Fibroblast of lung (primary cell): ENCODE data around the gene NOP9. TPM values are rescaled to one million over a fixed set of nuclear protein-coding genes. Genes with fewer than 3 reads are reported as not detected.

Experiments used
- DNase-seq, 2 donors: peaks; one replicate each; pipeline versions ENCODE4 v3.0.0 to v3.0.0-alpha.2; 2010; ENCODE audit warnings: low read depth in 2 of 2
- H2AFZ ChIP-seq: 2 replicates; pipeline ENCODE4 v1.5.1; 2012; ENCODE audit warnings: low read length, control low read depth, inconsistent platforms
- H3K27ac ChIP-seq: 2 replicates; pipeline ENCODE4 v1.5.1; 2011; ENCODE audit warnings: low read length, control low read depth; ENCODE audit not compliant: insufficient read depth
- H3K27me3 ChIP-seq: 2 replicates; pipeline ENCODE4 v1.5.1; 2011; ENCODE audit warnings: mild to moderate bottlenecking, low read length; ENCODE audit not compliant: control insufficient read depth, insufficient read depth
- H3K36me3 ChIP-seq: 2 replicates; pipeline ENCODE4 v1.5.1; 2011; ENCODE audit warnings: low read length; ENCODE audit not compliant: control insufficient read depth, insufficient read depth
- H3K4me1 ChIP-seq: 2 replicates; pipeline ENCODE4 v1.5.1; 2011; ENCODE audit warnings: low read length; ENCODE audit not compliant: control insufficient read depth, insufficient read depth; ENCODE audit errors: extremely low read depth
- H3K4me2 ChIP-seq: 2 replicates; pipeline ENCODE4 v1.5.1; 2011; ENCODE audit warnings: low read length, control low read depth; ENCODE audit not compliant: insufficient read depth; ENCODE audit errors: extremely low read depth
- H3K4me3 ChIP-seq, 4 experiments: fragments of 200-600 bp in 1 of 4; sonication (generic) in 1 of 4; replicated peaks in 1 of 4; 2 replicates each; pipeline ENCODE4 v1.5.1; 2011 to 2016; ENCODE audit warnings: low read length in 4 of 4, low read depth in 3 of 4, mild to moderate bottlenecking in 3 of 4, control low read depth in 2 of 4, inconsistent platforms in 1 of 4, mixed read lengths in 1 of 4; ENCODE audit not compliant: insufficient read depth in 1 of 4; ENCODE audit errors: control extremely low read depth in 1 of 4
- H3K79me2 ChIP-seq: 2 replicates; pipeline ENCODE4 v1.5.1; 2012; ENCODE audit warnings: mild to moderate bottlenecking, low read length, inconsistent platforms; ENCODE audit not compliant: control insufficient read depth, insufficient read depth
- H3K9ac ChIP-seq: 2 replicates; pipeline ENCODE4 v1.5.1; 2011; ENCODE audit warnings: mild to moderate bottlenecking, low read length, control low read depth; ENCODE audit not compliant: insufficient read depth
- H3K9me3 ChIP-seq: 2 replicates; pipeline ENCODE4 v1.5.1; 2012; ENCODE audit warnings: low read depth, low read length; ENCODE audit not compliant: control insufficient read depth, insufficient read depth
- H4K20me1 ChIP-seq: 2 replicates; pipeline ENCODE4 v1.5.1; 2011; ENCODE audit warnings: low read length; ENCODE audit not compliant: control insufficient read depth, insufficient read depth; ENCODE audit errors: extremely low read depth
- EZH2 ChIP-seq: IDR thresholded peaks from 2 replicates; pipeline ENCODE4 v1.5.1; 2012; ENCODE audit warnings: low read length, control low read depth, mild to moderate bottlenecking; ENCODE audit errors: missing control alignments
- polyA plus RNA-seq, 2 donors: library from polyadenylated mRNA; depleted of rRNA in 1 of 2; stranded (reverse) in 1 of 2; unstranded in 1 of 2; fragments of >200 nt; gene quantifications; 2 replicates each; pipeline ENCODE4 v1.2.1, GENCODE V29; 2011 to 2012; ENCODE audit warnings: missing spikeins in 1 of 2
- total RNA-seq: library from RNA; depleted of rRNA; stranded (reverse); fragments of >200 nt; gene quantifications from 2 replicates; pipeline ENCODE4 v1.2.1, GENCODE V29; 2014
- TF ChIP-seq, protein P1 (sequence below), 2 donors: IDR thresholded peaks in 1 of 2; conservative IDR thresholded peaks in 1 of 2; 1 replicate in 1 of 2; 2 replicates in 1 of 2; pipeline ENCODE4 v1.5.1; 2011 to 2012; ENCODE audit warnings: low read length in 2 of 2, control low read depth in 1 of 2, inconsistent platforms in 1 of 2, low read depth in 1 of 2, mild to moderate bottlenecking in 1 of 2

The NOP9 gene
- total and polyA plus RNA-seq, 2 donors (not counting 1 experiment from before 2014, with no cell fraction given): 8.0 to 16.2 TPM

DNA sequence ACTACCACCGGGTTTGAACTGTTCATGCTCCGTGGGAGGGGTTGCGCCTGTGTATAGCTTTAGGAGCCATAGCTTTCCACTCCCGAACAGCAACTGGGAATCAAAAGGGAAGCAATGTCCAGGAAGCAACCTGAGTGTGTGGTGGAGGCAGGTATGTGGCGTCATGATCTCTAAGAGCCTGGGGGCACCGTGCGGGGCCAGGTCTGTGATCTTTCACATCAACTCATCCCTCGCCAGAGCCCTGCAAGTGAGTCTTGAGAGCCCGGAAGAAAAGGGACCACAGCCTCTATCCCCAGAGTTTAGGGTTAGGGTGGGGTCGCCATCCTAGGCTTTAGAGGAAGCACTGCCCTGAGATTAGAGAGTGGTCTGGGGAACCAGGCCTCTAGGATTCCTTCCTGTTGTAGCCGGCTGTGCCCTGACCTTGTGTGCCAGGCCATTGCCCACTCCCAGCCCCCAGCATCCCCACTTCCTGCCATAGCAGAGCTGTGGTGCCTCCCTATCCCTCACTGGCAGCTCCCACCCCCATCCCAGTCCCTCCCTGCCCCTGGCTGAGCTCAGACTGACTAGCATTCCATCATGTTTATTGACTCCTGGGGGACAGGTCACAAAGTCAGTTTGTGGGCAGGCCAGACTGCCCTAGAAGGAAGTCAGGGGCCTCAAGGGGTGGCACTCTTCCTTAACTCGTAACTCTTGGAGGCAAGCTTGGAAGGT is 36.0 kb downstream of the NOP9 start:
- no peak for TF ChIP-seq EZH2
- TF ChIP-seq, protein P1, sequence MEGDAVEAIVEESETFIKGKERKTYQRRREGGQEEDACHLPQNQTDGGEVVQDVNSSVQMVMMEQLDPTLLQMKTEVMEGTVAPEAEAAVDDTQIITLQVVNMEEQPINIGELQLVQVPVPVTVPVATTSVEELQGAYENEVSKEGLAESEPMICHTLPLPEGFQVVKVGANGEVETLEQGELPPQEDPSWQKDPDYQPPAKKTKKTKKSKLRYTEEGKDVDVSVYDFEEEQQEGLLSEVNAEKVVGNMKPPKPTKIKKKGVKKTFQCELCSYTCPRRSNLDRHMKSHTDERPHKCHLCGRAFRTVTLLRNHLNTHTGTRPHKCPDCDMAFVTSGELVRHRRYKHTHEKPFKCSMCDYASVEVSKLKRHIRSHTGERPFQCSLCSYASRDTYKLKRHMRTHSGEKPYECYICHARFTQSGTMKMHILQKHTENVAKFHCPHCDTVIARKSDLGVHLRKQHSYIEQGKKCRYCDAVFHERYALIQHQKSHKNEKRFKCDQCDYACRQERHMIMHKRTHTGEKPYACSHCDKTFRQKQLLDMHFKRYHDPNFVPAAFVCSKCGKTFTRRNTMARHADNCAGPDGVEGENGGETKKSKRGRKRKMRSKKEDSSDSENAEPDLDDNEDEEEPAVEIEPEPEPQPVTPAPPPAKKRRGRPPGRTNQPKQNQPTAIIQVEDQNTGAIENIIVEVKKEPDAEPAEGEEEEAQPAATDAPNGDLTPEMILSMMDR (conservative IDR thresholded peaks at IDR 0.05 in 1 of 2, IDR thresholded peaks at IDR 0.05 in 1 of 2; ENCODE audit: low read depth in 1 of 2, low read length in 2 of 2): no peak
- Histone ChIP-seq H4K20me1 (no peaks in the 10 kb centered on the region), H3K27ac (no peak overlapping the region), H3K4me1 (peaks cover 2% of the 10 kb centered on the region), H3K4me2 (no peak overlapping the region), H2AFZ (no peak overlapping the region), H3K27me3 (peaks cover 40% of the 10 kb centered on the region), H3K36me3 (no peaks in the 10 kb centered on the region), H3K4me3 (no peak overlapping the region), H3K9ac (no peak overlapping the region), H3K79me2 (no peaks in the 10 kb centered on the region), H3K9me3 (no peaks in the 10 kb centered on the region)
- DNase-seq: no peak

DNA sequence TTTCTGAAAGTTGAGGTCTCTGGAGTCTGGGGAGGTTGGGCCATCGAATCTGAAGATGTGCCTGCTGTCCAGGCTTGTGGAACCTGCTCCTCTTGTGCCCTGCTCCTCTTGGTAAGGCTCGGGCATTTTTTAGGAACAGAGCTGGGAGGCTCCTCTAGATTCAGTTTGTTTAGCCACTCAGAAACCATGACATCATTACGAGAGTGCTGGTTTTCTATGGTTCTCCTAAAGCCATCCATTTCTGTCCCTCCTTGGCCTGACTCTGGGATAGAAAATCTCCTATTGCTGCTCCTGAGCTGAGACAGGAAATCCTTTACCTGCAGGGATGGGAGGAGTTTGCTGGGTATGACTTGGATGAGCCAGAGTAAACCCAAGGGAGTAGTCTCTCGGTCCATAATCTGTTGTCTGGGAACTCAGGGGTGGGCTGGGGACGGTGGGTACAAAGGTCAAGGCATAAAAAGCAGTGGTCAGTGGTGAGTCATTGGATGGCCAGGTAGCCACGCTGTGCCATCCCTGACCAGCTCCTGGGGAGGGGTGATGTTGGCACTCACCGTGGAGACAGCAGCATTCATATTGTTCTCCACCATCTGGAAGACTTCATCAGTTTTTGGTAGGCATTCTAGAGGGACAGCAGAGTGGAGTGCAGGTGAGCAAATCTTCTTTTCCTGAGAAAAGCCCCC is 37.6 kb downstream of the NOP9 start:
- Histone ChIP-seq H3K9ac (no peak overlapping the region), H3K4me2 (no peak overlapping the region), H3K27ac (no peak overlapping the region), H2AFZ (no peak overlapping the region), H4K20me1 (no peaks in the 10 kb centered on the region), H3K4me1 (peaks cover 2% of the 10 kb centered on the region), H3K36me3 (no peaks in the 10 kb centered on the region), H3K9me3 (no peaks in the 10 kb centered on the region), H3K4me3 (no peak overlapping the region), H3K27me3 (peaks cover 41% of the 10 kb centered on the region), H3K79me2 (no peaks in the 10 kb centered on the region)
- TF ChIP-seq EZH2: no peak
- TF ChIP-seq, protein P1 (conservative IDR thresholded peaks at IDR 0.05 in 1 of 2, IDR thresholded peaks at IDR 0.05 in 1 of 2; ENCODE audit: low read depth in 1 of 2, low read length in 2 of 2): no peak
- no peak for DNase-seq

DNA sequence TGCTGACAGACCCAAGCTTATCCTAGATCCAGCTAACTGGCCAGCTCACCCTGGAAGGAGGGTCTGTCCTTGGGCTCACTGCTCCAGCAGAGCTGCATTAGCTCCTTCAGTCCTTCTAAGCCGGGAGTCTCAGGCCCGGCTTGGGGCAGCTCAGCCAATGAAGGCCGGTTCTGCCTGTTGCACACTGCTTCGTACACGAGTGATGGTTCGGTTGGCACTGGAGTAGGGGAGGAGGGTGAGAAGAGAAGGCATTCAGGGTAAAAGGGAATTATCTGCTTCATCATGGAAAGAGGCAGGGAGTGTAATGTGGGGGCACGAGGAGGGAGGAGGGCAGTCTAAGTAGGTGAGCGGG is 38.1 kb downstream of the NOP9 start:
- peaks cover 41% of the 10 kb centered on the region for H3K27me3 ChIP-seq
- no peak overlapping the region for H2AFZ ChIP-seq
- H4K20me1 ChIP-seq: no peaks in the 10 kb centered on the region
- no peak overlapping the region for H3K4me3 ChIP-seq
- no peaks in the 10 kb centered on the region for H3K36me3 ChIP-seq
- no peak for DNase-seq
- peaks cover 2% of the 10 kb centered on the region for H3K4me1 ChIP-seq
- no peaks in the 10 kb centered on the region for H3K79me2 ChIP-seq
- no peaks in the 10 kb centered on the region for H3K9me3 ChIP-seq
- no peak overlapping the region for H3K4me2 ChIP-seq
- no peak overlapping the region for H3K9ac ChIP-seq
- H3K27ac ChIP-seq: no peak overlapping the region
- TF ChIP-seq EZH2: no peak
- TF ChIP-seq, protein P1 (conservative IDR thresholded peaks at IDR 0.05 in 1 of 2, IDR thresholded peaks at IDR 0.05 in 1 of 2; ENCODE audit: low read depth in 1 of 2, low read length in 2 of 2): no peak
